Tibial nerve (tissue), 4 donors: ENCODE measurements around the gene FGF6. TPM values are rescaled to one million over a fixed set of nuclear protein-coding genes. Genes with fewer than 3 reads are reported as not detected.

Source experiments
- DNase-seq, 2 donors: peaks; one replicate each; pipeline ENCODE4 v3.0.0-alpha.2; 2019; ENCODE audit warnings: low spot score in 2 of 2
- H3K27ac ChIP-seq, 4 donors: fragments of 200-600 bp; sonication (generic) in 3 of 4; one replicate each; pipeline ENCODE4 v1.5.1; 2017 to 2019; ENCODE audit warnings: mild to moderate bottlenecking in 1 of 4
- H3K27me3 ChIP-seq, 2 donors: fragments of 200-600 bp; sonication (generic) in 1 of 2; one replicate each; pipeline versions ENCODE4 v1.5.1 to v1.6.0; 2017 to 2019
- H3K36me3 ChIP-seq, 3 donors: fragments of 200-600 bp; sonication (generic); one replicate each; pipeline ENCODE4 v1.5.1; 2018 to 2019
- H3K4me1 ChIP-seq, 4 donors: fragments of 200-600 bp; sonication (generic) in 3 of 4; one replicate each; pipeline ENCODE4 v1.5.1; 2017 to 2019
- H3K4me3 ChIP-seq, 4 donors: fragments of 200-600 bp; sonication (generic) in 3 of 4; one replicate each; pipeline ENCODE4 v1.5.1; 2017 to 2019; ENCODE audit warnings: mild to moderate bottlenecking in 1 of 4, moderate library complexity in 1 of 4
- H3K9me3 ChIP-seq, 4 donors: fragments of 200-600 bp; sonication (generic) in 3 of 4; one replicate each; pipeline ENCODE4 v1.5.1; 2017 to 2019
- EP300 ChIP-seq, 2 donors: sonication (generic); formaldehyde crosslinking; IDR thresholded peaks; one replicate each; pipeline ENCODE4 v1.6.1; 2017; ENCODE audit warnings: antibody characterized with exemption in 2 of 2, mild to moderate bottlenecking in 1 of 2
- POLR2A ChIP-seq, 2 donors: fragments of 450-650 bp; IDR thresholded peaks; one replicate each; pipeline ENCODE4 v1.6.1; 2017; ENCODE audit warnings: antibody characterized with exemption in 2 of 2, mild to moderate bottlenecking in 2 of 2, moderate library complexity in 2 of 2
- WGBS, 2 donors: methylation state at CpG; one replicate each; pipeline ENCODE4 v1.1.5; 2018; 5-methylcytosine and 5-hydroxymethylcytosine counted together
- total RNA-seq, 4 donors: library from RNA; depleted of rRNA; stranded (reverse); fragments of >200 nt; gene quantifications; one replicate each; pipeline ENCODE4 v1.1.0, GENCODE V29; 2016
- TF ChIP-seq, protein P1 (sequence below), 5 experiments: fragments of 200-600 bp in 3 of 5; fragments of 450-650 bp in 2 of 5; sonication (generic) in 3 of 5; IDR thresholded peaks; one replicate each; pipeline ENCODE4 v1.5.1; 2016 to 2019; ENCODE audit warnings: antibody characterized with exemption in 5 of 5, mild to moderate bottlenecking in 3 of 5, moderate library complexity in 2 of 5

FGF6 gene
- total RNA-seq, 4 donors from 2014 or later = not detected

DNA sequence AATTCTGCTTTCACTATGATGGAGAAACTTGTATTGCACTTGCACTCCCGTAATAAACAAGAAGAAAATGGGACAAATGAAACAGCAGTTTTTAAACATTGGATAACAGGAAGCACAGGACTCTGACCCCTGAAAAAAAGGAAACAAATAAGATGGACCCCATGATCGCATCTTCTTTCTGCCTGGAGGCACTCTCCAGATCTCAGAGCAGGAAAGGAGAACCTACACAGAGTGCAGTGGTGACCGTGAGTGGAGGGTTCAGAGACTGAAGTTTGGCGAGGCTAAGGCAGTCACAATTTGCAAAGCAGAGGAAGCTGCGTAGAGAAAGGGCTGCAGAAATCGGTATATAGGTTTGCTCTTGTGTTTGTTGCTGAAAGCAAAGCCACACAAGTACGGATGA, 6.1 kb upstream of the FGF6 start:
- H3K27ac ChIP-seq = no peak overlapping the region

DNA sequence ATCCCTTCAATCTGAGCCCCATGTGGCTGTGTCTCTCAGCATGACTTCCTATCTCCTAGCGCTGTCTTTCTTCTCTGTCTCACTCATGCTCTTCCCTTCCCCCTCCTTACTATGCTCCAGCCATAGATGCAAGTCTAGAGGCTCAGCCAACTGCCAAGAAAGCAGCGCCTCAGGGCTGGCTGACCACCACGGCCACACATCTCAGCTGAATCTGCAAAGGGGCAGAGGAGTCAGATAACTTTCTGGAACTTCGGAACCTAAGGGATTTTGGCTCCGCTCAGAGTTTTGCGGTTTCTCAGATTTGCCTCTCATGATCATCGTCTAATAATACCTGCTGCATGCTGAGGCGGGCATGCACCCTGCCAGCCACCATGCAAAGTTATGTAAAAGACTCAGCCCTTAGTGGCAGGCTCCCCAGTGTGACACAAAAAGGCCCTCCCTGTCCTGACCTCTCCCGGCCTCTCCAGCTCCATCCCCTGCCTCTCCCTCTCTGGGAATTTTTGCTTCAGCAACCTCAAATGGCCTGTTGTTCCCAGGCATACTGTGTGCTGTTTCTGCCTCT, 5.0 kb upstream of the FGF6 start:
- TF ChIP-seq POLR2A (IDR thresholded peaks at IDR 0.05) = no peak
- no peak for TF ChIP-seq EP300 (IDR thresholded peaks at IDR 0.05)
- TF ChIP-seq, protein P1, sequence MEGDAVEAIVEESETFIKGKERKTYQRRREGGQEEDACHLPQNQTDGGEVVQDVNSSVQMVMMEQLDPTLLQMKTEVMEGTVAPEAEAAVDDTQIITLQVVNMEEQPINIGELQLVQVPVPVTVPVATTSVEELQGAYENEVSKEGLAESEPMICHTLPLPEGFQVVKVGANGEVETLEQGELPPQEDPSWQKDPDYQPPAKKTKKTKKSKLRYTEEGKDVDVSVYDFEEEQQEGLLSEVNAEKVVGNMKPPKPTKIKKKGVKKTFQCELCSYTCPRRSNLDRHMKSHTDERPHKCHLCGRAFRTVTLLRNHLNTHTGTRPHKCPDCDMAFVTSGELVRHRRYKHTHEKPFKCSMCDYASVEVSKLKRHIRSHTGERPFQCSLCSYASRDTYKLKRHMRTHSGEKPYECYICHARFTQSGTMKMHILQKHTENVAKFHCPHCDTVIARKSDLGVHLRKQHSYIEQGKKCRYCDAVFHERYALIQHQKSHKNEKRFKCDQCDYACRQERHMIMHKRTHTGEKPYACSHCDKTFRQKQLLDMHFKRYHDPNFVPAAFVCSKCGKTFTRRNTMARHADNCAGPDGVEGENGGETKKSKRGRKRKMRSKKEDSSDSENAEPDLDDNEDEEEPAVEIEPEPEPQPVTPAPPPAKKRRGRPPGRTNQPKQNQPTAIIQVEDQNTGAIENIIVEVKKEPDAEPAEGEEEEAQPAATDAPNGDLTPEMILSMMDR (IDR thresholded peaks at IDR 0.05) = no peak
- 34 to 39% methylated on average over 9 of the region's 9 CpGs for WGBS, 2 donors
- no peaks in the 10 kb centered on the region for H3K27me3 ChIP-seq
- no peak overlapping the region for H3K4me3 ChIP-seq
- H3K4me1 ChIP-seq = no peaks in the 10 kb centered on the region
- no peak overlapping the region for H3K27ac ChIP-seq
- H3K9me3 ChIP-seq = peaks cover 0 to 15% (median 1%) of the 10 kb centered on the region in 4 donors
- DNase-seq = no peak
- H3K36me3 ChIP-seq = no peaks in the 10 kb centered on the region

More for the DNA sequence above, 6.1 kb upstream of the FGF6 start:
- H3K4me3 ChIP-seq = no peak overlapping the region
- no peaks in the 10 kb centered on the region for H3K27me3 ChIP-seq
- H3K4me1 ChIP-seq = no peaks in the 10 kb centered on the region
- TF ChIP-seq EP300 (IDR thresholded peaks at IDR 0.05) (no peak), POLR2A (IDR thresholded peaks at IDR 0.05) (no peak)
- TF ChIP-seq, protein P1 (IDR thresholded peaks at IDR 0.05) = no peak
- 74 to 77% methylated on average over 7 of the region's 7 CpGs for WGBS, 2 donors
- peaks cover 0 to 15% (median 1%) of the 10 kb centered on the region in 4 donors for H3K9me3 ChIP-seq
- no peaks in the 10 kb centered on the region for H3K36me3 ChIP-seq
- DNase-seq = no peak

DNA sequence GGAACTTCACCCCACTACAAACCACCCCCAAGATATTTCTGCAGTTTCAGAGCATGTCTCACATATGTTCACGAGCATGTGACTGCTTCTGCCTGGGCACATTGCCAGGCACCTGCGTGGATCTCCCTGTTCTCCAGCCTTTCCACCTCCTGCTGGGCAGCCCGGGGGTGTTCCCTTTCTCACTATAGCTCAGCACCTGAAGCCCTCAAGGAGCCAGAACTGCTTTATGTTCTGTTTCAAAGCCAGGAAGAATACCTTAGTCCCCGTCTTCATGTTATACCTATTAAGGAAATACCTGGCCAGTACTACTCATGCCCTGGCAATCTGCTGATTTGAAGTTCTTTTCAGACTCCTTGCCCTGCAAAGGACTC, 4.2 kb upstream of the FGF6 start:
- no peaks in the 10 kb centered on the region for H3K4me1 ChIP-seq
- TF ChIP-seq, protein P1 (IDR thresholded peaks at IDR 0.05) = no peak
- TF ChIP-seq EP300 (IDR thresholded peaks at IDR 0.05) = no peak
- TF ChIP-seq POLR2A (IDR thresholded peaks at IDR 0.05) = no peak
- H3K36me3 ChIP-seq = no peaks in the 10 kb centered on the region
- peaks cover 0 to 15% (median 1%) of the 10 kb centered on the region in 4 donors for H3K9me3 ChIP-seq
- H3K27ac ChIP-seq = no peak overlapping the region
- H3K4me3 ChIP-seq = no peak overlapping the region
- 62% methylated on average over 4 of the region's 4 CpGs for WGBS, 2 donors
- H3K27me3 ChIP-seq = no peaks in the 10 kb centered on the region
- no peak for DNase-seq

DNA sequence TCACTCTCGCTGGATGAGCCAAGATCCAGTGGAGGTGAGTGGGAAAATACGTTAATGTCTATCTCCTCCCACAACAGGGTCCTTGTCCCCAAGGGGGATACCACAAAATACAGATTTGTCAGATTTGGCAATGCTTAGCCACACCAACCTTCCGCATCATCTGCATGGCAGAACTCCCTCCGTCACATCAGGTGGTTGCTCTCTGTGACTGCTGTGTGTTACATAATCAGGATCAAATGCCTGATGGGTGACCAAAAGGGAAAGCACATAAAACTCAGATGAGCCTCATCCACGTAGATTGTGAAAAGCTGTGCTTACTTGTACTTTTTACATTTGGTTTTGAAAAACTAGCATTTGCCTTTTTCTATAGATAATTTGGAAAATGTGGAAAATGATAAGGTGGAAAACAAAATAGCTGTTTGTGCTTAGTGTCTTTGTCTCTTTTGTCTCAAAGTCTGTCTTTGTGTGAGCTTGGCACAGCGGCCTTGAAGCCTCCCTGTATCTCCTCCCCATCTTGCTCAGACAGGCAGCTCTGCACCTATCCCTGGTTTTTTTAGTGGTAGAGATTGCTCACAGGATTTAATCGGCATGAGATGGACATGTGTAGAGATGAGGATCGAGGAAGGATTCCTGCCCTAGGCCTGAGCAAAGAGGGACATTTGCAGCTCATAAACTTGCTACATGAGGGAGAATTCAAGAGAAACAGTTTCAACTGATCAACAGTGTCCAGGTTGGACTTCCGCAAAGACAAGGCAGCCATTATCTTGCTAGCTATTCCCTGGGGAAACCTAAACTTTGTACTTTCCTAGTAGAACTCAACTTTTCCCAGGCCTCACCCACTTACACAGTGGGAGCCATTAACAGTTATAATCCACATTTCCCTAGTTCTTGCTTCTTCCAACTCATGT, 3.6 kb upstream of the FGF6 start:
- H3K4me3 ChIP-seq = no peak overlapping the region
- WGBS, 2 donors = 86 to 87% methylated on average over 9 of the region's 9 CpGs
- TF ChIP-seq POLR2A (IDR thresholded peaks at IDR 0.05) = no peak
- H3K36me3 ChIP-seq = no peaks in the 10 kb centered on the region
- H3K4me1 ChIP-seq = no peaks in the 10 kb centered on the region
- H3K27ac ChIP-seq = no peak overlapping the region
- H3K27me3 ChIP-seq = no peaks in the 10 kb centered on the region
- DNase-seq = no peak
- peaks cover 0 to 15% (median 1%) of the 10 kb centered on the region in 4 donors for H3K9me3 ChIP-seq

DNA sequence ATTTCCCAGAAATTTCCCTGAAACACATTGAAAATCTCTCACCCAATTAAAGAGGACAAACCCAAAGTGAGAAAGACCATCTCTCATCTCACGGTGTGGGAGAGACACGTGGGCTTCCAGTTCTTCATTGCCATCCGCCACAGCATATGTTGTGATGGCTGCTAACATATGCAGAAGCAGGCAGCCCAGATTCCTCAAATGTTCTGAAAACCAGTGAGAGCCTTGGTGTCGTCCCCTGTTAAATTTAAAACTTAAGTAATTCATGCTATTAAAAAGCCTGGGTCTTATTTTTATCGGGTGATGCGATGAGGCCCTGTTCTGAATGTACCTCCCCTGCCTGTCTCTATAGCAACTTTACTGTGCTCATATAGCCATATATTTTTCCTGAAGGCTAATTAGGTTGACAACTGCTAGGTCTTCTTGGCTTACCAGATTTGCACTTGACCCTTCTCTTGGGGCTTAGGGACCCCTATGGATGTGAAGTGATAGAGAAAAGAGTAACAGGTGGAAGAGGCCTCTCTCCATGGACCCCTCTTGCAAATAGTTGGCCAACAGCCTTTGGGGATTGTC, 2.8 kb upstream of the FGF6 start:
- H3K36me3 ChIP-seq = no peaks in the 10 kb centered on the region
- peaks cover 0 to 12% (median 1%) of the 10 kb centered on the region in 4 donors for H3K9me3 ChIP-seq
- H3K4me3 ChIP-seq = no peak overlapping the region
- H3K27ac ChIP-seq = no peak overlapping the region
- DNase-seq = no peak
- H3K27me3 ChIP-seq = no peaks in the 10 kb centered on the region
- TF ChIP-seq EP300 (IDR thresholded peaks at IDR 0.05) (no peak), POLR2A (IDR thresholded peaks at IDR 0.05) (no peak)
- TF ChIP-seq, protein P1 (IDR thresholded peaks at IDR 0.05) = no peak
- no peaks in the 10 kb centered on the region for H3K4me1 ChIP-seq
- whole genome bisulfite sequencing, 2 donors = 89 to 91% methylated on average over 6 of the region's 6 CpGs
